GM23338 (cell line): ENCODE data around the gene ATG7. TPM values are rescaled to one million over a fixed set of nuclear protein-coding genes. Genes with fewer than 3 reads are reported as not detected.

ENCODE experiments used
- CREB1 ChIP-seq: fragments of 250-450 bp; sonication (Bioruptor Pico); IDR thresholded peaks from 2 replicates; pipeline ENCODE4 v1.5.0; 2020; ENCODE audit warnings: low read depth, mild to moderate bottlenecking, moderate library complexity
- EZH2 ChIP-seq: fragments of 200-600 bp; sonication (generic); IDR thresholded peaks from one replicate; pipeline ENCODE4 v1.8.0; 2017; ENCODE audit warnings: antibody characterized with exemption, mild to moderate bottlenecking, low read depth; ENCODE audit not compliant: unreplicated experiment
- EZH2phosphoT487 ChIP-seq: fragments of 200-600 bp; sonication (generic); IDR thresholded peaks from one replicate; pipeline ENCODE4 v1.8.1; 2018; ENCODE audit warnings: antibody characterized with exemption; ENCODE audit not compliant: unreplicated experiment
- NANOG ChIP-seq: IDR thresholded peaks from 2 replicates; pipeline ENCODE4 v1.6.1; 2016; ENCODE audit warnings: antibody characterized with exemption, borderline replicate concordance
- REST ChIP-seq: IDR thresholded peaks from one replicate; pipeline ENCODE4 v1.6.1; 2018; ENCODE audit warnings: antibody characterized with exemption; ENCODE audit not compliant: unreplicated experiment
- STAT1 ChIP-seq: IDR thresholded peaks from one replicate; pipeline ENCODE4 v1.6.1; 2016; ENCODE audit warnings: antibody characterized with exemption; ENCODE audit not compliant: unreplicated experiment
- ZNF114 ChIP-seq: fragments of 250-450 bp; sonication (Bioruptor Pico); IDR thresholded peaks from 2 replicates; pipeline ENCODE4 v1.5.0; 2020; ENCODE audit warnings: mild to moderate bottlenecking, moderate library complexity
- ZNF462 ChIP-seq: fragments of 250-450 bp; sonication (Bioruptor Pico); IDR thresholded peaks from 2 replicates; pipeline ENCODE4 v1.5.0; 2020; ENCODE audit warnings: mild to moderate bottlenecking, moderate library complexity
- polyA plus RNA-seq: library from polyadenylated mRNA; unstranded; fragments of >200 nt; fragmentation: Nextera tagmentation; extraction: Ambion mirVana; gene quantifications from 2 replicates; pipeline ENCODE4 v1.2.1, GENCODE V29; 2016
- total RNA-seq: library from RNA; depleted of rRNA; stranded (reverse); fragments of >200 nt; shearing (Covaris generic); gene quantifications from 2 replicates; pipeline ENCODE4 v1.2.3, GENCODE V29; 2014

Gene ATG7
- total and polyA plus RNA-seq, 2 experiments from 2014 or later = 16.2 to 36.7 TPM

DNA sequence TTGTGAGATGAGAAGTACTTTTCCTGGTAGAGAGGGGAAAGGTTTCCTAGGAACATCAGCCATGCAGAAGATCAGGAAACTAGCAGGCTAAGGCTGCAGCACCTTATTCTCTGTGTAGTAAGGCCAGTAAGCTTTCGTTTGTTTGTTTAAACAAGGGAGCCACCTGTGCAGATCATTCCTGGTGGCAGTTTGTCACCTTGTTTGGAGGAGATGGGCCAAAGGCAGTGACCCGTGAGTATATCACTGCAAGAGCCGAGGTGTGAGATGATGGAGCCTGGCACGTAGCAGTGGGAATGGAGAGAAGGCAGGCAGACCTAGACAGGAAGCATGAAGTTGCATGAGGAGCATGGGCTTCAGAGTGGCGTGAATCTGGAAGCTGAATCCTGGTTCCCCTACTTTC is 19.6 kb downstream of the ATG7 start (continued):
- TF ChIP-seq ZNF462 (CRISPR knock-in tag) (no peak), EZH2phosphoT487 (no peak), STAT1 (no peak), EZH2 (no peak), NANOG (no peak), ZNF114 (CRISPR knock-in tag) (no peak), CREB1 (CRISPR knock-in tag) (no peak), REST (no peak)
